DND-41 (cell line): Measurements from ENCODE around the gene MCC.

Experiments used
- ATAC-seq: fragments of 200-7000 bp; cut with Tn5 transposase; 3 replicates; pipeline ENCODE4 v1.9.1; 2021; ENCODE audit warnings: low read depth; ENCODE audit not compliant: insufficient read depth
- DNase-seq: peaks from one replicate; pipeline ENCODE4 v3.0.0-alpha.2; 2020
- H2AFZ ChIP-seq: 2 replicates; pipeline ENCODE4 v1.6.0; 2012; ENCODE audit warnings: low read depth, low read length
- H3K27ac ChIP-seq: 2 replicates; pipeline ENCODE4 v1.5.1; 2012; ENCODE audit warnings: low read length, inconsistent platforms
- H3K27me3 ChIP-seq: fragments of 200-600 bp; sonication (generic); 2 replicates; pipeline ENCODE4 v1.6.0; 2012; ENCODE audit warnings: low read length, mild to moderate bottlenecking, inconsistent platforms; ENCODE audit not compliant: insufficient read depth, poor library complexity
- H3K36me3 ChIP-seq: 2 replicates; pipeline ENCODE4 v1.5.1; 2012; ENCODE audit warnings: low read length, inconsistent platforms; ENCODE audit not compliant: insufficient read depth
- H3K4me1 ChIP-seq: 2 replicates; pipeline ENCODE4 v1.5.1; 2012; ENCODE audit warnings: mild to moderate bottlenecking, low read length; ENCODE audit not compliant: insufficient read depth
- H3K4me2 ChIP-seq: 2 replicates; pipeline ENCODE4 v1.6.0; 2012; ENCODE audit warnings: mild to moderate bottlenecking, moderate library complexity, low read length, inconsistent platforms; ENCODE audit not compliant: insufficient read depth
- H3K4me3 ChIP-seq, 2 experiments: fragments of 200-600 bp in 1 of 2; shearing (Covaris generic) in 1 of 2; 2 replicates each; pipeline ENCODE4 v1.5.1; 2012 to 2016; ENCODE audit warnings: inconsistent platforms in 2 of 2, low read length in 2 of 2, mild to moderate bottlenecking in 2 of 2, low read depth in 1 of 2, moderate library complexity in 1 of 2
- H3K79me2 ChIP-seq: 2 replicates; pipeline ENCODE4 v1.6.0; 2012; ENCODE audit warnings: low read length, inconsistent platforms; ENCODE audit not compliant: insufficient read depth
- H3K9ac ChIP-seq: 2 replicates; pipeline ENCODE4 v1.6.0; 2012; ENCODE audit warnings: low read depth, mild to moderate bottlenecking, inconsistent platforms, low read length, moderate library complexity
- H3K9me3 ChIP-seq: 2 replicates; pipeline ENCODE4 v1.5.1; 2012; ENCODE audit warnings: low read length, moderate library complexity, mild to moderate bottlenecking, inconsistent platforms; ENCODE audit not compliant: insufficient read depth, severe bottlenecking
- H4K20me1 ChIP-seq: 2 replicates; pipeline ENCODE4 v1.6.0; 2012; ENCODE audit warnings: low read length; ENCODE audit not compliant: insufficient read depth
- EZH2 ChIP-seq: IDR thresholded peaks from 3 replicates; pipeline ENCODE4 v1.6.1; 2012; ENCODE audit warnings: borderline replicate concordance, low read depth, mild to moderate bottlenecking, moderate library complexity, low read length, inconsistent platforms; ENCODE audit not compliant: severe bottlenecking
- TF ChIP-seq, protein P1 (sequence below): IDR thresholded peaks from 2 replicates; pipeline ENCODE4 v1.5.1; 2012; ENCODE audit warnings: borderline replicate concordance, low read length, moderate library complexity, mild to moderate bottlenecking; ENCODE audit not compliant: poor library complexity, severe bottlenecking; ENCODE audit errors: extremely low read depth

MCC gene

DNA sequence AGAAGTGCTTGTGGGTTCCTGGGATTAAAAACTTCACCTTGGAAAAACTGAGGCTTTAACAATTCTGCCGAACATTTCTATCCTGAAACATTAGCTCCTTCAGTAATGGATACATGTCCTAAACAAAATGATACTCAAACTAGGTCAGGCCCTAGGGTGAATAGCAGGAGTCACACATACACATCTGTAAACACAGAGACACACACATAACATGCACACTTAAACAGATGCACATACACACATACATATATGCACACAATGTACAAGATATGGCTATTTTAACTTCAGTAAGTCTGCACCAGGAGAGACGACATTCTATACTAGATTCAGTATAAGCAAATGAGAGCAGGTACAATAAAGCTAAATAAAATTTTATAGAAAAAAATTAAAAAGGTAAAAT, 387.3 kb downstream of the MCC start:
- TF ChIP-seq, protein P1, sequence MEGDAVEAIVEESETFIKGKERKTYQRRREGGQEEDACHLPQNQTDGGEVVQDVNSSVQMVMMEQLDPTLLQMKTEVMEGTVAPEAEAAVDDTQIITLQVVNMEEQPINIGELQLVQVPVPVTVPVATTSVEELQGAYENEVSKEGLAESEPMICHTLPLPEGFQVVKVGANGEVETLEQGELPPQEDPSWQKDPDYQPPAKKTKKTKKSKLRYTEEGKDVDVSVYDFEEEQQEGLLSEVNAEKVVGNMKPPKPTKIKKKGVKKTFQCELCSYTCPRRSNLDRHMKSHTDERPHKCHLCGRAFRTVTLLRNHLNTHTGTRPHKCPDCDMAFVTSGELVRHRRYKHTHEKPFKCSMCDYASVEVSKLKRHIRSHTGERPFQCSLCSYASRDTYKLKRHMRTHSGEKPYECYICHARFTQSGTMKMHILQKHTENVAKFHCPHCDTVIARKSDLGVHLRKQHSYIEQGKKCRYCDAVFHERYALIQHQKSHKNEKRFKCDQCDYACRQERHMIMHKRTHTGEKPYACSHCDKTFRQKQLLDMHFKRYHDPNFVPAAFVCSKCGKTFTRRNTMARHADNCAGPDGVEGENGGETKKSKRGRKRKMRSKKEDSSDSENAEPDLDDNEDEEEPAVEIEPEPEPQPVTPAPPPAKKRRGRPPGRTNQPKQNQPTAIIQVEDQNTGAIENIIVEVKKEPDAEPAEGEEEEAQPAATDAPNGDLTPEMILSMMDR, result no peak
- no peak for TF ChIP-seq EZH2
- Histone ChIP-seq H3K9me3 (no peaks in the 10 kb centered on the region), H3K4me3 (no peak overlapping the region), H4K20me1 (no peaks in the 10 kb centered on the region), H3K36me3 (no peaks in the 10 kb centered on the region), H2AFZ (no peak overlapping the region), H3K79me2 (no peaks in the 10 kb centered on the region), H3K27me3 (no peaks in the 10 kb centered on the region), H3K4me2 (no peak overlapping the region), H3K9ac (no peak overlapping the region), H3K27ac (no peak overlapping the region), H3K4me1 (no peaks in the 10 kb centered on the region)
- no peak for ATAC-seq
- no peak for DNase-seq

- no peaks in the 10 kb centered on the region for H3K9me3 ChIP-seq
- H3K79me2 ChIP-seq, result no peaks in the 10 kb centered on the region
- TF ChIP-seq, protein P1, result no peak
- TF ChIP-seq EZH2, result no peak
- H3K9ac ChIP-seq, result no peak overlapping the region
- no peak overlapping the region for H3K4me2 ChIP-seq
- no peak overlapping the region for H3K27ac ChIP-seq
- DNase-seq, result no peak
- no peaks in the 10 kb centered on the region for H3K4me1 ChIP-seq
- H4K20me1 ChIP-seq, result no peaks in the 10 kb centered on the region
- no peaks in the 10 kb centered on the region for H3K27me3 ChIP-seq
- H2AFZ ChIP-seq, result no peak overlapping the region
- no peak overlapping the region for H3K4me3 ChIP-seq
- no peaks in the 10 kb centered on the region for H3K36me3 ChIP-seq
- no peak for ATAC-seq
These were observed 388.4 kb downstream of the MCC start for GRCh38 chr5:113099822-113100221.

- ATAC-seq, result no peak
- no peak overlapping the region for H3K4me2 ChIP-seq
These were observed 389.9 kb downstream of the MCC start for GRCh38 chr5:113098378-113098777.

More at GRCh38 chr5:113098378-113098777, 389.9 kb downstream of the MCC start:
- TF ChIP-seq, protein P1, result no peak
- TF ChIP-seq EZH2, result no peak
- no peak overlapping the region for H3K27ac ChIP-seq
- no peaks in the 10 kb centered on the region for H3K4me1 ChIP-seq
- H3K9me3 ChIP-seq, result no peaks in the 10 kb centered on the region
- no peak overlapping the region for H3K9ac ChIP-seq
- DNase-seq, result no peak
- H3K4me3 ChIP-seq, result no peak overlapping the region
- no peak overlapping the region for H2AFZ ChIP-seq
- no peaks in the 10 kb centered on the region for H4K20me1 ChIP-seq
- H3K79me2 ChIP-seq, result no peaks in the 10 kb centered on the region
- H3K36me3 ChIP-seq, result no peaks in the 10 kb centered on the region
- H3K27me3 ChIP-seq, result no peaks in the 10 kb centered on the region
